ENCODE results near the gene B3GALNT2.
"Not testable (repeated sequence)": the region's sequence is repeated elsewhere in the genome, so short reads cannot be mapped to it uniquely, and the experiment has no call there.

B3GALNT2 gene

GRCh38 chr1:235461954-235462353 is 42.3 kb downstream of the B3GALNT2 start:
- no peak for DNase-seq (ENCODE audit: low spot score)
- TF ChIP-seq CTCF (IDR thresholded peaks at IDR 0.05; ENCODE audit: extremely low read depth, missing control alignments), result no peak

GRCh38 chr1:235460770-235461169 is 43.5 kb downstream of the B3GALNT2 start:
- no peak for DNase-seq (ENCODE audit: low spot score)
- TF ChIP-seq CTCF (IDR thresholded peaks at IDR 0.05; ENCODE audit: extremely low read depth, missing control alignments), result no peak

- DNase-seq (ENCODE audit: low spot score), result not testable (repeated sequence)
Observed at GRCh38 chr1:235457856-235458255, 46.4 kb downstream of the B3GALNT2 start.

- DNase-seq (ENCODE audit: low spot score), result no peak
Observed at GRCh38 chr1:235455823-235456222, 48.4 kb downstream of the B3GALNT2 start.

GRCh38 chr1:235455097-235455496 is 49.2 kb downstream of the B3GALNT2 start:
- TF ChIP-seq CTCF (IDR thresholded peaks at IDR 0.05; ENCODE audit: extremely low read depth, missing control alignments), result no peak
- DNase-seq (ENCODE audit: low spot score), result no peak

More at GRCh38 chr1:235455823-235456222, 48.4 kb downstream of the B3GALNT2 start:
- TF ChIP-seq CTCF (IDR thresholded peaks at IDR 0.05; ENCODE audit: extremely low read depth, missing control alignments), result no peak

GRCh38 chr1:235454021-235454420 is 50.2 kb downstream of the B3GALNT2 start:
- DNase-seq (ENCODE audit: low spot score), result no peak
- TF ChIP-seq CTCF (IDR thresholded peaks at IDR 0.05; ENCODE audit: extremely low read depth, missing control alignments), result no peak

- no peak for DNase-seq (ENCODE audit: low spot score)
- TF ChIP-seq CTCF (IDR thresholded peaks at IDR 0.05; ENCODE audit: extremely low read depth, missing control alignments), result no peak
Observed at GRCh38 chr1:235450886-235451483, 53.3 kb downstream of the B3GALNT2 start.

- no peak for DNase-seq (ENCODE audit: low spot score)
- no peak for TF ChIP-seq CTCF (IDR thresholded peaks at IDR 0.05; ENCODE audit: extremely low read depth, missing control alignments)
Observed at GRCh38 chr1:235450433-235450832, 53.8 kb downstream of the B3GALNT2 start.
